ENCODE results near the gene AFF2.

- TF ChIP-seq CTCF (IDR thresholded peaks at IDR 0.05), result no peak
- TF ChIP-seq POLR2A (IDR thresholded peaks at IDR 0.05), result no peak
Observed at GRCh38 chrX:148500423-148501385, at the start of gene AFF2.
